Measurements from ENCODE around the gene PHF19. TPM values are rescaled to one million over a fixed set of nuclear protein-coding genes. Genes with fewer than 3 reads are reported as not detected.

PHF19 gene
- total RNA-seq, 6 donors from 2014 or later, result 8.0 to 42.4 (median 19.2) TPM

DNA sequence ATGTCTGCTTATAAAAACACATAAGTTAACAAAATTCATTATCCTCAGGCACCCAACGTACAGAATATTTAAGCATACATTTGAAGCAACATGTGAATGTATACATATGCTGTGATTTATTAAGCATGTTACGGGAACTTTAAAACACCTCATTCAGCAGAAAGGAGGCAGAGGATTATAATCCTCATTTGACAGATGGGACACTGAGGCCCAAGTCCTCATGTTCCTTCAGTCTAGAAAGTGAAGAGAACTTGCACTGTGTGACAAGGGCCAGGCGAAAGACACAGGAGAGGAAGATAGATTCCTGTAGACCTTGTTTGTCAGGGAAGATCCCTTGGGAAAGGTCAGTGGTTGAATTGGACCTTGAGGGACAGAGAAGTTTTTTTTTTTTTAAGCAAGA is 26.7 kb downstream of the PHF19 start:
- H3K4me1 ChIP-seq, result no peaks in the 10 kb centered on the region
- ATAC-seq (ENCODE audit: low FRiP score in 2 of 2) (no peak), DNase-seq (no peak)
- WGBS, 2 donors, result 97 to 99% methylated on average over 3 of the region's 3 CpGs
- no peaks in the 10 kb centered on the region for H3K9me3 ChIP-seq
- H3K36me3 ChIP-seq, result peaks cover 0 to 30% (median 4%) of the 10 kb centered on the region in 4 donors
- H3K27me3 ChIP-seq, result no peaks in the 10 kb centered on the region
- no peak for TF ChIP-seq EP300 (IDR thresholded peaks at IDR 0.05)
- no peak for TF ChIP-seq POLR2AphosphoS5 (IDR thresholded peaks at IDR 0.05)
- TF ChIP-seq POLR2A (IDR thresholded peaks at IDR 0.05), result no peak
- no peak for TF ChIP-seq CTCF (IDR thresholded peaks at IDR 0.05)
- H3K4me3 ChIP-seq, result no peak overlapping the region
- H3K27ac ChIP-seq, result no peak overlapping the region

- TF ChIP-seq CTCF (IDR thresholded peaks at IDR 0.05) (no peak), POLR2AphosphoS5 (IDR thresholded peaks at IDR 0.05) (no peak), EP300 (IDR thresholded peaks at IDR 0.05) (no peak), POLR2A (IDR thresholded peaks at IDR 0.05) (no peak)
- Histone ChIP-seq H3K36me3 (peaks cover 0 to 17% (median 4%) of the 10 kb centered on the region in 4 donors), H3K9me3 (no peaks in the 10 kb centered on the region), H3K27me3 (no peaks in the 10 kb centered on the region), H3K4me1 (peaks cover 9 to 19% (median 13%) of the 10 kb centered on the region in 4 donors), H3K27ac (no peak overlapping the region), H3K4me3 (no peak overlapping the region)
- WGBS, 2 donors, result 78 to 95% methylated on average over 1 of the region's 1 CpG
- ATAC-seq (ENCODE audit: low FRiP score in 2 of 2) (no peak), DNase-seq (no peak)
Observed at GRCh38 chr9:120846906-120847305, 30.1 kb downstream of the PHF19 start.

DNA sequence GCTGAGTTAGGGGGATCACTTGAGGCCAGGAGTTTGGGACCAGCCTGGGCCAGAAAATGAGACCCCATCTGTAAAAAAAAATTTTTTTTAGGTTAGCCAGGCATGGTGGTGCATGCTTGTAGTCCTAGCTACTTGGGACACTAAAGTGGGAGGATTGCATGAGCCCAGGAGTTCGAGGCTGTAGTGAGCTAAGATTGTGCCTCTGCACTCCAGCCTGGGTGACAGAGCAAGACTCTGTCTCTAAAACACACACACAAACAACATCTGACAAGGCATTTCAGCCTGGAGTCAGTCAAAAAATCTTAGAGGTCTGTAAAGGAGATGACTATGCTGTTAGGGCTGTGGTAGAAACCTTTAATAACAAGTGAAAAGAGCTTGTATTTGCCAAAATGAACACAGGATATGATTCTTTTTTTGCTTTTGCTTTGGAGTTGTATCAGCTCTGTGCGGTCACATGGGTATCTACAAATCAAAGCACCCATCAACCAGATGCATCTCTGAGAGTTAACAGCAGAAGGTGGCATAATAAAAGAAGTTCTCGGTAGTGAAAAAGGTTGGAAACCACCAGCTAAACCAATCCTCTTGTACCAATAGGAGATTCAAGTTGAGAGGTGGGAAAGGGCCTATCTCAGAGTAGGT is 30.6 kb downstream of the PHF19 start:
- no peak for TF ChIP-seq POLR2AphosphoS5 (IDR thresholded peaks at IDR 0.05)
- TF ChIP-seq CTCF (IDR thresholded peaks at IDR 0.05), result no peak
- no peak for TF ChIP-seq EP300 (IDR thresholded peaks at IDR 0.05)
- TF ChIP-seq POLR2A (IDR thresholded peaks at IDR 0.05), result no peak
- 87 to 93% methylated on average over 3 of the region's 3 CpGs for WGBS, 2 donors
- Histone ChIP-seq H3K4me1 (peaks cover 13 to 24% (median 17%) of the 10 kb centered on the region in 4 donors), H3K36me3 (peaks cover 0 to 12% (median 2%) of the 10 kb centered on the region in 4 donors), H3K27me3 (no peaks in the 10 kb centered on the region), H3K27ac (no peak overlapping the region), H3K9me3 (no peaks in the 10 kb centered on the region), H3K4me3 (no peak overlapping the region)
- DNase-seq, result no peak
- ATAC-seq (ENCODE audit: low FRiP score in 2 of 2), result no peak

GRCh38 chr9:120845255-120845654 is 31.7 kb downstream of the PHF19 start:
- no peak overlapping the region for H3K27ac ChIP-seq

More at GRCh38 chr9:120845255-120845654, 31.7 kb downstream of the PHF19 start:
- H3K36me3 ChIP-seq, result peaks cover 0 to 11% (median 0%) of the 10 kb centered on the region in 4 donors
- peaks cover 16 to 28% (median 18%) of the 10 kb centered on the region in 4 donors for H3K4me1 ChIP-seq
- H3K9me3 ChIP-seq, result no peaks in the 10 kb centered on the region
- TF ChIP-seq POLR2A (IDR thresholded peaks at IDR 0.05) (no peak), POLR2AphosphoS5 (IDR thresholded peaks at IDR 0.05) (no peak), CTCF (IDR thresholded peaks at IDR 0.05) (no peak), EP300 (IDR thresholded peaks at IDR 0.05) (no peak)
- no peak for DNase-seq
- no peak for ATAC-seq (ENCODE audit: low FRiP score in 2 of 2)
- H3K27me3 ChIP-seq, result no peaks in the 10 kb centered on the region
- no peak overlapping the region for H3K4me3 ChIP-seq
